A549 treated with Hydrocortisone at 1 μM for 4 hours (cell line): Measurements from ENCODE around the gene NPDC1. TPM values are rescaled to one million over a fixed set of nuclear protein-coding genes. Genes with fewer than 3 reads are reported as not detected.

Experiments used
- total RNA-seq: library from RNA; stranded (reverse); fragments of 200-300 nt; extraction: Qiagen RNA extraction; gene quantifications from 5 replicates; pipeline ENCODE4 v1.2.3, GENCODE V29; 2022

The NPDC1 gene
- total RNA-seq = 44.0 to 83.3 TPM (median 79.5 TPM) in 5 replicates

DNA sequence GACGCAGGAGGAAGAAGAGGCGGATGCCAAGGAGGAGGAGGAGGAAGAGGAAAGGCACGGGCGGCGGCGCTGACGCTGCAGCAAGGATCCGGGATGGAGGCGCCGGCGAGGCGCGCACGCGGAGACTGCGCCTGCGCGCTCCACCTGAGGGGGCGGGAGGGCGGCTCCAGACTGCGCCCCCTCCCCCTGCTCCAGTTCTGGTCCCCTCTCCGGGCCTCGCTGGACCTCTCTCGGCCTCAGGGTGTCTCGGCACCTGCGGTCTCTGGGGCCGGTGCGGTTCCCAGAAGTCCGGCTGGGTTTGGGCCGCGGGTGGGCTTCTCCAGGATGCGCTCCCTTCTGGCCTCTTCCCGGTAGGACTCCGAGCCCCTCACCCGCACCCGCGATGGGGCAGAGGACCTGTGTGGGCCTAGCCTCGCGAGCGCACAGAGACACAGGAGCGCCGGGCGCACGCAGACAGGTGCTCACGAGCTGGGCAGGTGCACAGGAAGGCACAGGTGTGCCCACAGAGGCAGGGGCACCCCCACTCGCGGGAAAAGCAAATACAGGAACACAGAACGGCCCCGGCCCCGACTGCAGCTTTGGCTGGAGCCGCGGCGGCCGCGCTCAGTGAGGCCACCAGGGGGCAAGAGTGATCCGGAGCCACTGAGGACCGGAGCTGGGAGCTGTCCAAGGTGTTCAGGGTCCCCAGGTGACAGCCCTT is at the start of gene NPDC1:
TSS of gene NPDC1 (minus strand) at position 90 of the 700 bp plus-strand sequence. CDS start 188 bp downstream, outside the sequence.

GRCh38 chr9:137086531-137087408 is 40.8 kb upstream of the NPDC1 start, which contains the start of gene MAN1B1:
MAN1B1 (plus strand) TSS chr9:137086985; CDS start chr9:137087000, 15 bp downstream.

DNA sequence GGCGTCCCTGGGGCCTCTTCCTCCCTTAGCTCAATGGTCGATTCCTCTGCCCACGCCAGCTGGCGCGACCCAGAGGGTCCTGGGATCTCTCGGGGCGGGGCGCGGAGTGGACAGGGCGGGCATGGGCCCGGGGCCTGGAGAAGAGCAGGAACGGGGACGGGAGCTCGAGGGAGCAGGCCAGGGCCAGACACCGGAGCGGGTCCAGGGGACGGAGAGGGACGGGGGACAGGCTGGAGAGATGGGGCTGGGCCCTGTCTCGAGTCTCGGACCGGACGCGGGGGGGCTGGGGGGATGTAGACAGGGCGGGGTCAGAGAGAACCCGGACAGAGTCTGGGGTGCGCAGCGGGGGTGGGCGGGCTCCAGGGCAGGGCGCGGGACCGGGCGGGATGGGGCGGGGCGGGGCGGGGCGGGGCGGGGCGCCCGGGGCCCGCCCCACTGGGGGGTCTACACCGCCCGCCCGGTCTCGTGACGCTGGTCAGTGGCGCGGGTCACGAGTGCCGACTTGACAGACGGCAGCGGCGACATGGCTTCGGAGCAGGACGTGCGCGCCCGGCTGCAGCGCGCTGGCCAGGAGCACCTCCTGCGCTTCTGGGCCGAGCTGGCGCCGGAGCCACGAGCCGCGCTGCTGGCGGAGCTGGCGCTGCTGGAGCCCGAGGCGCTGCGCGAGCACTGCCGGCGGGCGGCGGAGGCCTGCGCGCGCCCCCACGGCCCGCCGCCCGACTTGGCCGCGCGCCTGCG is 31.2 kb upstream of the NPDC1 start, which contains the start of gene UAP1L1:
TSS of gene UAP1L1 (plus strand) at position 508 of the 738 bp plus-strand sequence. CDS start at position 524, 16 bp downstream.

GRCh38 chr9:137070201-137070905 is 24.4 kb upstream of the NPDC1 start, which contains the start of gene SAPCD2:
SAPCD2 (minus strand) TSS chr9:137070557; CDS start chr9:137070460, 97 bp downstream.

GRCh38 chr9:137053944-137054931 is 8.3 kb upstream of the NPDC1 start, which contains the start of gene ENTPD2:
ENTPD2 (minus strand) TSS chr9:137054061; CDS start chr9:137053997, 64 bp downstream.

DNA sequence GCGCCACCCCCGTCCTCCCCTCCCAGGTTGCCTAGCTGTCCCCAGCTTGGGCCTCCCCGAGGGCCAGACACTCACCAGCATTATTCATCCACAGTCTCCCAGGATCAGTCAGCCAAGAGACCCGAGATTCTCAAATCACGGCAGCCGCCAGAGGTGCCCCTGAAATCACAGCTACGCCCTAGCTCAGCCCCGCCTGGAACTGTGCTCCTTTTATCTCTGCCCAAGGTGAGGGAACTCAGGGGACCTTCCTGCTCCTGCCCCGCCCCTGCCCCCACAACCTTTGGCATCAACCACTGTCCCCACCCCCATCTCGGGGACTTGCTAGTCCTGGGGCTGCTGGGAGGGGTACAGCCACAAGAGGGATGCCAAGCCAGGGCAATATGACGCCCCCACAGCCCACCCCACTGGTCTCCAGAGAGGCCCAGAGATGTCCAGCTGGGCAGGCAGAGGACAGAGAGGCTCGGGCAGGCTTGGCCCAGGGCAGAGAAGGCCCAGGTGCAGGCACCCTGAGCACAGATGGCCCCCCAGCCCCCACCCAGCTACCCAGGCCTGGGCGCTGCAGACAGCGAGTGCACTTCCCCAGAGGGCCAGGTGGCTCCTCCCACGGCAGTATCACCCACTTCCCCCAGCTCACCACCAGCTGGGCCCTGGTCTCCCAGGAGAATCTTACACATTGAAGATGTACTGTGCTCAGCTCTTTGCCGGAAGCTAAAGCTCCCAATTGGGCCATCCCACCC is 13.9 kb downstream of the NPDC1 start, which contains the start of gene FUT7:
TSS of gene FUT7 (minus strand) at position 185 of the 737 bp plus-strand sequence. CDS start at position 88, 97 bp downstream.

DNA sequence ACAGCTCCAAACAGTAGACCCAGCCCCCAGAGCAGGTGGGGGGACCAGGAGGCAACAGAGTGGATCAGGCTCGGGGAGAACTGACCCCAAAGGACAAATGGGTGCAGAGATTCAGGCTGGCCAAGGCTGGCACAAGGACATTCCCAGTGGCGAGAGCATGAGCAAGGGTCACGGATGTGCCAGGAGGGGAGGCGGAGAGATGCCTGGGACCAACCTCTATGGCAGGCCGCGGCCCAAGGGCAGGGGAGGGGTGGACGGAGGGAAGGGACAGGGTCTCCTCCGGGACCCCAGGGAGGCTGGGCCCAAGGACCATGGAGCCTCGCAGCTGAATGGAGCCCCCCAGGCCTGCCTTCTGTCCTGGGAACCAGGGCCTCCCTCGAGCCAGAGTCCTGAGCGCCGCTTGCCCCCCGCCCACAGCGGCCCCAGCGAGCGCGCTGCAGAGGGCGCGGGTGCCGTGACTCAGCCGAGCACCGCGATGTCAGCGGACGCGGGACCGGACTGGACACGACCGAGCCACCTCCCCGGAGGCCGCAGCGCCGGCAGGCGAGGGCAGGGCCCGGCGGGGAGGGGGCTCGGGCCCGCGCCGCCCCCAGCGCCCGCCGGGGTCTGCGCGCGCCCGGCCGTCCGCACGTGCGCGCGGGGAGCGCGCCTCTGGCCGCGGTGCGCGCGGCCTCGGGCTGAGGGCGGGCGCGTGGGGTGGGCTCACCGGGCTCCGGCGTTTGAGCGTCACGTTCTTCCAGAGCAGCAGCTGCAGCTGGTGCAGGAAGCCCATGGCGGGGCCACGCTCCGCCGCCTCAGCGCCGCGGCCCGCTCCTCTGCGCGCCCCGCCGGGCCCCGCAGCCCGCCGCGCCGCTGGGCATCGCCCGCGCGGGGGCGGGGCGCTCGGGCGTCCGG is 18.4 kb downstream of the NPDC1 start, which contains the start of gene ABCA2:
TSS of gene ABCA2 (minus strand) at position 869 of the 894 bp plus-strand sequence. CDS start at position 772, 97 bp downstream.

DNA sequence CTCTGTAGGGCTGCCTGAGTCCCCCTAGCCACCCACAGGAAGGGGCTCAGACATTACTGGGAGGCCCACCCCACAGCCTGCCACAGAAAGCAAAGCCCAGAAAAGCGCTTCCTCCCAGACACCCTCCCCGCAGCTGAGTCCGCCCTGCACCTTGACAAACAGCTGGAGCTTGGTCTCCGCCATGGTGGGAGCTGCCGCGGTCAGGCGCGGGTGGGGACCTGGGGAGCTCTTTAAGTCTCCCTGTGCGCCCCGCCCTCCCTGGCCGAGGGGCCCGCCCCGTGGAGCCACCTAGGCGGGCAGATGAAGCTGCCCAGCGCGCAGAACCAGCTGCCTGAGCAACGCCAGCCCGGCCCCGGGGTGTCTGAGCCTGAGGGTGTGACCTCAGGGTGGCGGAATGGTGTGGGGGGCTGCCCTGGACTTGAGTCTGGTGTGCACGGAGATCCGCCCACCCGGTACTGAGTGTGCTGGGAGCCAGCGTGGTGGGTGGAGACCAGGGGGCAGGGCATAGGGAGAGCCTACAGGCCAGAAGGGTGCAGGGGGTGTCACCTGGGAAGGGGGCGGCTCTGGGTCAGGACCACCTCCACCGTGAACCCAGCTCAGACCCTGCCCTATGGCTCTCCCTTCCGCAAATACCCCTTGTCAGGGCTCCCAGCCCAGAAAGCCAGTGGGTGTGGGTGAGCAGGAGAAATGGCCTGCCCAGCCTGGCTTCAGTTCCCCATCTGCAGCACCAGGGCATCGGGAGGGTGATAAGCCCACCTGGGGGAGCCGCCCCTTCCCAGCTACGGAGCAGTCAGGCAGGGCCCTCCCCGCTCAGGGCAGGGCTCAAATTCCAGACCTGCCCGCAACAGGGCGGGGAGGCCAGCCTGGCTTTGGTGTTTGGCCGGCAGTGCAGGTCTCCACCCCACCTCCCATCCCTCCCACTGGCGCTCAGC is 49.4 kb downstream of the NPDC1 start, which contains the start of gene CLIC3:
TSS of gene CLIC3 (minus strand) at position 208 of the 932 bp plus-strand sequence. CDS start at position 183, 25 bp downstream.

DNA sequence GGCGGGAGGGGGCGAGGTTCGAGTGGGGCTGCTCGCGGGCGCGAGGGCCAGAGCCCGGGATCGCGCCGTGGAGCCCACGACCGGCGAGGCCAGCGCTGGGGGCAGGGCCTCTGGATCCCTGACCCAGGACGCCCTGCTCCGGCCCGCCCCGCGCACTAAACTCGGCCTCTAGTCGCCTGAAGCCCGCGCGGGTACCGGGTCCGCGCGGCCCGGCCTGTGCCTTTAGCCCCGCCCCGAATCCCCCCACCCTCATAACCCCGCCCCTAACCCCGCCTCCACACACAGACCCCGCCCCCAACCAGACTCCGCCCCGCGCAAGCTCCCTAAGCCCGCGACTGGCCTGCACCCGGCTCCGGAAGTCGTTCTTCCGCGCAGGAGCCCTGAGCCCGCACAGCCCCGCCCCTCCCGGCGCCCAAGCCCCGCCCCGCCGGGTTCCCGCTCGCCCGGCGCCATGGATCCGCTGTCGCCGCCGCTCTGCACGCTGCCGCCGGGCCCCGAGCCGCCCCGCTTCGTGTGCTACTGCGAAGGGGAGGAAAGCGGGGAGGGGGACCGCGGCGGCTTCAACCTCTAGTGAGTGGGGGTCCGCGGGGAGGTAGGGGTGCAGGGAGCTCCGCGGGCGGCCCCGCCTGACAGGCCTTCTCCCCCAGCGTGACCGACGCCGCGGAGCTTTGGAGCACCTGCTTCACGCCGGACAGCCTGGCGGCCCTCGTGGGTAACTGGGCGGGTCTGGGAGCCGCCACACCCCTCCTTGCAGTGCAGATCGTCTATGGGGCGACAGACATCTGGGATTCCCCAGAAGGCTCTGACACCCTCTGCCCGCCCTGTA is 53.8 kb downstream of the NPDC1 start, which contains the start of gene PAXX:
TSS of gene PAXX (plus strand) at position 430 of the 826 bp plus-strand sequence. CDS start at position 452, 22 bp downstream.

Other genes with a start within 250 kb of the NPDC1 start
- gene CCDC183, start 249.8 kb downstream of the NPDC1 start, total RNA-seq = 0.18 to 0.63 TPM (median 0.44 TPM) in 5 replicates
- gene RABL6, start 238.2 kb downstream of the NPDC1 start, total RNA-seq = 67.0 to 82.1 TPM (median 78.1 TPM) in 5 replicates
- gene AJM1, start 203.7 kb downstream of the NPDC1 start, total RNA-seq = 3.4 to 4.3 TPM (median 4.0 TPM) in 5 replicates
- gene PHPT1, start 196.8 kb downstream of the NPDC1 start, total RNA-seq = 221 to 341 TPM (median 305 TPM) in 5 replicates
- gene MAMDC4, start 193.8 kb downstream of the NPDC1 start, total RNA-seq = 2.6 to 4.2 TPM (median 4.0 TPM) in 5 replicates
- 387 to 521 TPM (median 446 TPM) in 5 replicates for gene EDF1, start 179.9 kb downstream of the NPDC1 start, total RNA-seq
- 43.3 to 61.4 TPM (median 48.8 TPM) in 5 replicates for gene TRAF2, start 159.7 kb downstream of the NPDC1 start, total RNA-seq
- gene FBXW5, start 101.4 kb downstream of the NPDC1 start, total RNA-seq = 71.5 to 97.8 TPM (median 91.7 TPM) in 5 replicates
- 0.62 to 1.7 TPM (median 1.2 TPM) in 5 replicates for gene C8G, start 100.9 kb downstream of the NPDC1 start, total RNA-seq
- gene LCN12, start 93.9 kb downstream of the NPDC1 start, total RNA-seq = 0.46 to 1.6 TPM (median 1.2 TPM) in 5 replicates
- gene PTGDS, start 68.7 kb downstream of the NPDC1 start, total RNA-seq = 0.55 to 0.77 TPM (median 0.67 TPM) in 5 replicates
- gene LCNL1, start 63.2 kb downstream of the NPDC1 start, total RNA-seq = 0.08 to 0.16 TPM (median 0.13 TPM) in 5 replicates
- gene PAXX, start 53.8 kb downstream of the NPDC1 start, total RNA-seq = 46.7 to 85.5 TPM (median 74.2 TPM) in 5 replicates
- 2.3 to 5.7 TPM (median 4.6 TPM) in 5 replicates for gene CLIC3, start 49.6 kb downstream of the NPDC1 start, total RNA-seq
- gene ABCA2, start 17.9 kb downstream of the NPDC1 start, total RNA-seq = 22.8 to 26.7 TPM (median 24.4 TPM) in 5 replicates
- gene FUT7, start 14.1 kb downstream of the NPDC1 start, total RNA-seq = 0.05 to 0.08 TPM (median 0.06 TPM) in 4 of 5 replicates, not detected in the other
- 3.3 to 4.5 TPM (median 3.5 TPM) in 5 replicates for gene ENTPD2, start 7.9 kb upstream of the NPDC1 start, total RNA-seq
- 17.6 to 24.7 TPM (median 21.7 TPM) in 5 replicates for gene SAPCD2, start 24.4 kb upstream of the NPDC1 start, total RNA-seq
- gene UAP1L1, start 31.3 kb upstream of the NPDC1 start, total RNA-seq = 10.8 to 13.9 TPM (median 11.0 TPM) in 5 replicates
- gene MAN1B1, start 40.8 kb upstream of the NPDC1 start, total RNA-seq = 48.0 to 53.7 TPM (median 49.8 TPM) in 5 replicates
- 70.6 to 111 TPM (median 110 TPM) in 5 replicates for gene DPP7, start 68.6 kb upstream of the NPDC1 start, total RNA-seq
- gene GRIN1, start 93.0 kb upstream of the NPDC1 start, total RNA-seq = 0.22 to 0.66 TPM (median 0.45 TPM) in 5 replicates
- 0.41 to 1.7 TPM (median 0.93 TPM) in 5 replicates for gene LRRC26, start 123.9 kb upstream of the NPDC1 start, total RNA-seq
- not detected in 5 replicates for gene TMEM210, start 125.9 kb upstream of the NPDC1 start, total RNA-seq
- gene ANAPC2, start 142.4 kb upstream of the NPDC1 start, total RNA-seq = 26.9 to 35.9 TPM (median 31.9 TPM) in 5 replicates
- gene SSNA1, start 142.5 kb upstream of the NPDC1 start, total RNA-seq = 92.8 to 153 TPM (median 142 TPM) in 5 replicates
- 9.2 to 11.6 TPM (median 10.2 TPM) in 5 replicates for gene TPRN, start 154.6 kb upstream of the NPDC1 start, total RNA-seq
- gene TMEM203, start 159.5 kb upstream of the NPDC1 start, total RNA-seq = 35.3 to 45.9 TPM (median 45.0 TPM) in 5 replicates
- 14.8 to 16.5 TPM (median 15.2 TPM) in 5 replicates for gene NDOR1, start 159.5 kb upstream of the NPDC1 start, total RNA-seq
- gene RNF208, start 176.1 kb upstream of the NPDC1 start, total RNA-seq = 1.2 to 1.9 TPM (median 1.7 TPM) in 5 replicates
- 3.0 to 5.5 TPM (median 4.2 TPM) in 5 replicates for gene CYSRT1, start 179.0 kb upstream of the NPDC1 start, total RNA-seq
- gene RNF224, start 181.3 kb upstream of the NPDC1 start, total RNA-seq = 0.07 to 0.24 TPM (median 0.14 TPM) in 5 replicates
- gene SLC34A3, start 184.7 kb upstream of the NPDC1 start, total RNA-seq = 0.05 to 0.16 TPM (median 0.07 TPM) in 4 of 5 replicates, not detected in the other
- gene TUBB4B, start 195.1 kb upstream of the NPDC1 start, total RNA-seq = 681 to 782 TPM (median 752 TPM) in 5 replicates
- not detected in 5 replicates for gene STPG3, start 205.1 kb upstream of the NPDC1 start, total RNA-seq
- 52.4 to 60.5 TPM (median 56.8 TPM) in 5 replicates for gene NELFB, start 209.2 kb upstream of the NPDC1 start, total RNA-seq
- 19.9 to 27.5 TPM (median 25.0 TPM) in 5 replicates for gene TOR4A, start 231.5 kb upstream of the NPDC1 start, total RNA-seq